GM13976 (cell line): ENCODE results near the gene MCEMP1.

Source experiments
- DNase-seq: peaks from one replicate; pipeline ENCODE4 v3.0.0; 2012; ENCODE audit warnings: low spot score
- CTCF ChIP-seq: IDR thresholded peaks from 2 replicates; pipeline ENCODE4 v1.5.1; 2012; ENCODE audit warnings: borderline replicate concordance, mild to moderate bottlenecking; ENCODE audit not compliant: insufficient read depth; ENCODE audit errors: extremely low read depth, missing control alignments, control extremely low read depth
- in situ Hi-C: fragments of 300-500 bp; cut with MboI; formaldehyde crosslinking; loops from one replicate; pipeline ENCODE4 v1.12.0; 2022; ENCODE audit warnings: low sequenced_read_pairs, mixed read lengths, inconsistent platforms; ENCODE audit not compliant: unreplicated experiment

Gene MCEMP1

GRCh38 chr19:7706188-7706954 lies 29.5 kb downstream of the MCEMP1 start:
- no peak for DNase-seq
- TF ChIP-seq CTCF: no peak
- in situ Hi-C loops: no loop called here

DNA sequence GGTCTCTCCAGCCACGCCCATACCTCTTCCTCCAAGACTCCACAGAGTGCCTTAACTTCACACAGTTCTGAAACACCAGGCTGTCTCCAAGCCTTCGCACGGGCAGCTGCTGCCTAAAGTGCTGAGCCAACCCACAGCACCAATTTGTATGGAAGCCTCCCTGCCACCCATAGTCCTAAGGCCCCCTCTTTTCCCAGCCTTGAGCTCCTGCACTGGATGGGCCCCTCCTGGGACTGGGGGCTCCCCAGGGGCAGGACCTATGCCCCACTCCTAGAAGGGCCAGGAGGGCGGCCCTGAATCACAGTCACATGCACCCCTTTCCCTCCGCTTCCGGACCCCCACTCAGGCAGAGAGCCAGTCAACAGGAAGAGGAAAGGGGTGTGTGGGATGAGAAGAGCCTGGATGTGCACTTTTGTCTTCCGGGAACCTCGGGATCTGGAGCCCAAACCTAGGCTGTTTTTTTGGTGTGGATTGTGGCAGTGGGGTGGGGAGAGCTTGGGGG lies 30.1 kb downstream of the MCEMP1 start:
- in situ Hi-C loops: no loop called here
- DNase-seq: no peak
- no peak for TF ChIP-seq CTCF

GRCh38 chr19:7709932-7710460 lies 33.1 kb downstream of the MCEMP1 start:
- no peak for DNase-seq
- in situ Hi-C loops: no loop called here
- no peak for TF ChIP-seq CTCF

DNA sequence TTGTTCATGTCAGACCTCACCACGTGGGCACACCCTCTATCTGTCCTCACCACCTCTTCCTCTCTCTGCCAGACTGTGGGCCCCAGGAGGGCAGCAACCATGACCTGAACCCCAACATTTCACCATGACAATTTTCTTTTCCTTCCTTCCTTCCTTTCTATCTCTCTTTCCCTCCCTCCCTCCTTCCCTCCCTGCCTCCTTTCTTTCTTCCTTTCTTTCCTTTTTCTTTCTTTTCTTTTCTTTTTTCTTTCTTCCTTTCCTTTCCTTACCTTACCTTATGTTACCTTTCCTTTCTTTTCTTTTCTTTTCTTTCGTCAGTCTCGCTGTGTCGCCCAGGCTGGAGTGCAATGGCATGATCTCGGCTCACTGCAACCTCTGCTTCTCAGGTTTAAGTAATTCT lies 33.7 kb downstream of the MCEMP1 start:
- no peak for DNase-seq
- in situ Hi-C loops: no loop called here
- no peak for TF ChIP-seq CTCF

DNA sequence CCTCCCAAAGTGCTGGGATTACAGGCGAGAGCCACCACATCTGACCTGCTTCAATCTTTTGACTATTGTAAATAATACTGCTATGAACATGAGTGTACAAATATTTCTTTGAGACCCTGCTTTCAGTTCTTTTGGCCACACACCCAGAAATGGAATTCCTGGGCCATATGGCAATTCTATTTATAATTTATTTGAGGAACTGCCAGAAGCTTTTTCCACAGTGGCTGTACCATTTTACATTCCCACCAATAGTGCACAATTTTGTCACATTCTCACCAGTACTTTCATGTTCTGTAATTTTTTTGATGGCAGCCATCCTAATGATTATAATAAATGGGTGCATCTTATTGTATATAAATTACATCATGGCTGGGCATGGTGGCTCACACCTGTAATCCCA lies 38.8 kb downstream of the MCEMP1 start:
- DNase-seq: no peak
- no peak for TF ChIP-seq CTCF
- in situ Hi-C loops: no loop called here

DNA sequence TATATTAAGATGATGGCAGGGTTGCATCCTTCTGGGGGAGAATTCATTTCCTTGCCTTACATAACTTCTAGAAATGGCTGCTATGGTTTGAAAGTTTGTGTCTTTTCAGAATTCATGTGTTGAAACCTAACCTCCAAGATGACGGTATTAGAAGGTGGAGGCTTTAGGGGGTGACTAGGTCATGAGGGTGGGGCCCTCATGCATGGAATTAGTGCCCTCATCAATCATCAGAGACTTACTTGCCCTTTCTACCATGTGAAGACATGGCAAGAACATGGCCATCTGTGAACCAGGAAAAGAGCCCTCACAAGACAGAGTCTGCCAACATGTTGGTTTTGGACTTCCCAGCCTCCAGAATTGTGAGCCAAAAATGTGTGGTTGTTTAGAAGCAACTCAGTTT lies 39.9 kb downstream of the MCEMP1 start:
- DNase-seq: no peak
- in situ Hi-C loops: no loop called here
- TF ChIP-seq CTCF: no peak
